C4-2B (cell line): Measurements from ENCODE around the gene HOXB8.

ENCODE experiments used
- ZFX ChIP-seq: fragments of 450-650 bp; IDR thresholded peaks from 2 replicates; pipeline ENCODE4 v1.6.1; 2017
- TF ChIP-seq, protein P1 (sequence below): fragments of 450-650 bp; conservative IDR thresholded peaks from 2 replicates; pipeline ENCODE4 v1.5.1; 2017; ENCODE audit warnings: mild to moderate bottlenecking

DNA sequence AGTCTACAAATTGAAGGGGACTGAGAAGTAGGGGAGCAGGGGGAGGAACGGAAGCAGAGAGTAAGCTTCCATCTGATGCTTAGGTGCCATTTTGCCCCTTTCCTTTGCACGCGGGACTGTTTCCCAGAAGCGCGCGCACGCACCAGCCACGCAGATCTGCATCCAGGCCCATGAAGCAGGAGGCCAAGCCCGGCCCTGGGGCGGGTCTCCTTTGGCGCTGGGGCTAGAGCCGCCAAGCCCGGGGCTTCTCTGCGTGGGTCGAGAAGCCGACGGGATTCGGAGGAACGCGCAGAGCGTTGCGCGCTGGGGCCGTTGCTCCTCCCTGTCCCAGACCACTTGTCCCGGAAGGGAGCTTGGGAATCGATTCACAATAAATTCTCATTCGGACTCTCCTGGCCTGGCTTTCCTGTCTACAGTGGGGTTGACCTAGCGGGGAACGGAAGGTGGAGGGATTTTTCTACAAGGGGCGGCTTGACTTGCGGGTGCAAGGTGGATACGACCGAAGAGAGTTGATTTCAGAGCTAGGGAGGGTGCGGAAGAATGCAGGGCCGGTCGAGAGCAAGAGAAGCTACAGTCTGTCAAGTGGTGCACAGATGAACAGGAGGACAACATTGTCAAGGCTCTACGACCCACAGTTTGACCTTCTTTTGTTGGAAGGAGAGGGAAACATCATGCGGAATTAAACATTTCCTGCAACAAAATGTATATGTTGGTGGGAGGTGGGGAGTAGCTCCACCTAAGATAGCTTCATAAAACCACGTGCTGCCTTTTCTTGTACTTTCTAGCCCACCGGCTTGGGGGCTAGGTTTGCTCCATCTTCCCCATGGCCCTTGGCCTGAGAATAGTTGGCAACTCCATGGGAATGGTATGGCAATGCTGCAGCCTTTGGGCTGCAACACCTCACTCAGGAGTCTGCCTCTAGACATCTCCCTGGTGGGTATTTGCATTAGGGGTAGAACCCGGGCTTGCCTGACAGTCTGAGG is 6.6 kb upstream of the HOXB8 start:
- TF ChIP-seq, protein P1, sequence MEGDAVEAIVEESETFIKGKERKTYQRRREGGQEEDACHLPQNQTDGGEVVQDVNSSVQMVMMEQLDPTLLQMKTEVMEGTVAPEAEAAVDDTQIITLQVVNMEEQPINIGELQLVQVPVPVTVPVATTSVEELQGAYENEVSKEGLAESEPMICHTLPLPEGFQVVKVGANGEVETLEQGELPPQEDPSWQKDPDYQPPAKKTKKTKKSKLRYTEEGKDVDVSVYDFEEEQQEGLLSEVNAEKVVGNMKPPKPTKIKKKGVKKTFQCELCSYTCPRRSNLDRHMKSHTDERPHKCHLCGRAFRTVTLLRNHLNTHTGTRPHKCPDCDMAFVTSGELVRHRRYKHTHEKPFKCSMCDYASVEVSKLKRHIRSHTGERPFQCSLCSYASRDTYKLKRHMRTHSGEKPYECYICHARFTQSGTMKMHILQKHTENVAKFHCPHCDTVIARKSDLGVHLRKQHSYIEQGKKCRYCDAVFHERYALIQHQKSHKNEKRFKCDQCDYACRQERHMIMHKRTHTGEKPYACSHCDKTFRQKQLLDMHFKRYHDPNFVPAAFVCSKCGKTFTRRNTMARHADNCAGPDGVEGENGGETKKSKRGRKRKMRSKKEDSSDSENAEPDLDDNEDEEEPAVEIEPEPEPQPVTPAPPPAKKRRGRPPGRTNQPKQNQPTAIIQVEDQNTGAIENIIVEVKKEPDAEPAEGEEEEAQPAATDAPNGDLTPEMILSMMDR, result no peak
- no peak for TF ChIP-seq ZFX
